HG03064 (cell line): ENCODE data around the gene TAS2R43.
"Not testable (repeated sequence)": the region's sequence is repeated elsewhere in the genome, so short reads cannot be mapped to it uniquely, and the experiment has no call there.

Experiments used
- ATAC-seq: cut with Tn5 transposase; IDR thresholded peaks from one replicate; pipeline ENCODE4 v1.9.1; 2021; ENCODE audit warnings: low read depth; ENCODE audit not compliant: unreplicated experiment

TAS2R43 gene, protein sequence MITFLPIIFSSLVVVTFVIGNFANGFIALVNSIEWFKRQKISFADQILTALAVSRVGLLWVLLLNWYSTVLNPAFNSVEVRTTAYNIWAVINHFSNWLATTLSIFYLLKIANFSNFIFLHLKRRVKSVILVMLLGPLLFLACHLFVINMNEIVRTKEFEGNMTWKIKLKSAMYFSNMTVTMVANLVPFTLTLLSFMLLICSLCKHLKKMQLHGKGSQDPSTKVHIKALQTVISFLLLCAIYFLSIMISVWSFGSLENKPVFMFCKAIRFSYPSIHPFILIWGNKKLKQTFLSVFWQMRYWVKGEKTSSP

DNA sequence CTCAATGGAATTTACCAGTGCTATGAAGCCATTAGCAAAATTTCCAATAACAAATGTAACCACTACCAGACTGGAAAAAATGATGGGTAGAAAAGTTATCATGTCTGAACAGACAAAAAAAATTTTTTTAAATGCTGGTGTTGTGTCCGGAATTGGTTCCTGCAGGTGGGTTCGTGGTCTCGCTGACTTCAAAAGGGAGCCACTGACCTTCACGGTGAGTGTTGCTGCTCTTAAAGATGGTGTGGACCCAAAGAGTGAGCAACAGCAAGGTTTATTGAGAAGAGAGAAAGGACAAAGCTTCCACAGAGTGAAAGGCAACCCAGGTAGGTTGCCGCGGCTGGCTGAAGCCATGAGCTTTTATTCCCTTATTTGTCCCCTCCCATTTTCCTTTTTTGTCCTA, at the start of gene TAS2R43:
TAS2R43 (minus strand) TSS at position 186 of the 400 bp plus-strand sequence; CDS start at position 102, 84 bp downstream.
- no peak for ATAC-seq

DNA sequence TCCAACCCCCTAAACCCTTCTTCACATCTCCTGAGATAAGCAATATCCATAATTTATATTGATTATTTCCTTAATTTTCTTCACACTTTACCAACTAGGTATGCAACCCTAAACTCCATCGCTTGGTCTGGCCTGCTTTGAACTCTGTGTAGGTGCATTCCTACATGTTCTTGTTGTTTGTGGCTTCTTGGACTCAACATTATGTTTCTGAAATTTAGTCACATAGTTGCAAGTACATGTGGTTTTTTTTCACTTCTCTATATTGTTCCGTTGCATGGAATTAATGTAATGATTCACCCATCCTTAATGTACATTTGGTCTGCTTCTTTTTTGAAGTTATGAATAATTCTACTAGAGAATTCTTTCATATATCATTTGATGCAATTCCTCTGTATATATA, 44.0 kb upstream of the TAS2R43 start:
- ATAC-seq, result no peak

DNA sequence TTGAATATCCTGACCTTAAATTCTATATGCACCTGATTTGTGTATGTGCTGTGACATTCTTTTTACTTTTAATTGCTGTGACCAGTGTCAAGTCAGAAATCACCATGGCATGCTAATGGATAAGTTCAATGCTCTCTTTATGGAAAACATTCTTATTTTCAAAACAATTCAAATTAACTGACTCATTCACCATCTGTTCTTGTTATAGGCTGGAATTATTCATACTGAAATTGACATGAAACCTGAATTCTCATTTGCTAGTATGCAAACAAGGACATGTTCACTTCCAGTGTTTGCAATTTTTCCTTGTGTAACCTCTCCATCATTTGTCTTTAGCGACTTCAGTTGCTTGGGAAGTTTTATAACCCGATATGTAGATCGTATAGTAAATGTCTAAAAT, 42.2 kb upstream of the TAS2R43 start, which contains the start of gene TAS2R30:
TAS2R30 (minus strand) TSS at position 340 of the 400 bp plus-strand sequence. CDS start 400 bp downstream, outside the sequence.
- no peak for ATAC-seq

DNA sequence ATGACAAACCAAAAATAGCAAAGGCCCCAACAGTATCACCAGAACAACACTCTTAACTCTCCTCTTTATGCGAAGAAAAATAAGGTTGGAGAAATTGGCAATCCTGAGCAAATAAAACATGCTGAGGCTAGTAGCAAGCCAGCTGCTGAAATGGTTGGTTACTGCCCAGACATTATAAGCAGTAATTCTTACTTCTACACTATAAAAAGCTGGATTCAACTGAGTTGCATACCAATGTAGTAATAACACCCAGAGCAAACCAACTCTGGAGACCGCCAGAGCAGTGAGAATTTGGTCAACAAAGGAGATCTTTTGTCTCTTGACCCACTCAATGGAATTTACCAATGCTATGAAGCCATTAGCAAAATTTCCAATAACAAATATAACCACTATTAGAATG, 41.7 kb upstream of the TAS2R43 start:
- no peak for ATAC-seq

DNA sequence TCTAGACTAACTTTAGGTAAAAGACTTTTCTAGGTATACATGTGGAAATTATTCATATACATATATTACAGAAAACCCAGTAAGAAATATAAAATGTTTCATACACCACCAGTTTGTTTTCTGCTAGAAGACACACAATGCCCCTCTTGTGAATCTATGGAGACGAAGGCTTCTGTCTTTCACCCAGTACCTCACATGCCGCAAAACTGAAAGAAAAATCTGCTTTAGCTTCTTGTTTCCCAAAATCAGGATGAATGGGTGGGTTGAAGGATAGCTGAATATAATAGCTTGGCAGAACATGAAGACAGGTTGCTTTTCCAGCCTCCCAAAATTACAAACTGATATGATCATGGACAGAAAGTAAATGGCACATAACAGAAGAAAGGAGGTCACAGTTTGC, 41.0 kb upstream of the TAS2R43 start:
- no peak for ATAC-seq

DNA sequence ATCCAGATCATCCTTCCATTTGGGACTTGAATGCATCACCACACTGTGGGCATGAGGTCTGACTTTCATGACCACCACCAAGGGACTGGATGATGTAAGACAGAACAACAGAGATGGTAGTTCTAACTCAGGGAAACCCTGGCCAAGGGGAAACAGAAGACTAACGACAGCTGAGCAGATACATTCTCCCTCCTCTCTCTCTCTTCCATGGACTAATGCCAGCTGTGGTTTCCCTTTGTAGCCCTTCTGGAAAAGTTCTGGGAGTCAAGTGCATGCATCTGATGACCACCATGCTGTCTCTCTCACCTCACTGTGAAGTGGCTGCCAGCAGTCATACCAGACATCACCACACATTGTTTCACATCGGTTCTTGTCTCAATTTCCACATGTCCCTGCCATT, 38.9 kb upstream of the TAS2R43 start:
- ATAC-seq, result no peak

DNA sequence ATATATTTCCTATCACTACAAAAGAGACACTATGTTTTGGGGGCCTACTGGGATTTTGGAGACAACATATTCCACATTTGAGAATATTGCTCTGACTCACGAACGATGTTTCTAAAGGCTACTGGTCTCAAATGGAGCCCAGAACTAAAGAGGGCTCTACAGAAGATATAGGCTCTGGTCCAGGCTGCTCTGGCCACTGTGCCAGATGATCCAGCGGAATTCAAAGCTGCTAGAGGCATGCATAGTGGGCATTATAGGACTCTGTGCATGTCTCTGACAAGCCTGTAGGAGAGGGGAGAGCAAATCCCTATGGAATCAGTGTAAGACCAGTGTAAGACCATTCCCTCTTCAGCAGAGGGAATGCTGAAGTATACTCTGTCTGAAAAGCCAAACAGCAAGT, 38.3 kb upstream of the TAS2R43 start:
- no peak for ATAC-seq

DNA sequence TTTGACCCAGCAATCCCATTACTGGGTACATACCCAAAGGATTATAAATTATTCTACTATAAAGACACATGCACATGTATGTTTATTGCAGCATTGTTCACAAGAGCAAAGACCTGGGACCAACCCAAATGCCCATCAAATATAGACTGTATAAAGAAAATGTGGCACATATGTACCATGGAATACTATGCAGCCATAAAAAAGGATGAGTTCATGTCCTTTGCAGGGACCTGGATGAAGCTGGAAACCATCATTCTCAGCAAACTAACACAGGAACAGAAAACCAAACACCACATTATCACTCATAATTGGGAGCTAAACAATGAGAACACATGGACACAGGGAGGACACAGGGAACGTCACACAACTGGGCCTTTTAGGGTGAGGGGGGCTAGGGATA, 22.0 kb upstream of the TAS2R43 start:
- not testable (repeated sequence) for ATAC-seq

DNA sequence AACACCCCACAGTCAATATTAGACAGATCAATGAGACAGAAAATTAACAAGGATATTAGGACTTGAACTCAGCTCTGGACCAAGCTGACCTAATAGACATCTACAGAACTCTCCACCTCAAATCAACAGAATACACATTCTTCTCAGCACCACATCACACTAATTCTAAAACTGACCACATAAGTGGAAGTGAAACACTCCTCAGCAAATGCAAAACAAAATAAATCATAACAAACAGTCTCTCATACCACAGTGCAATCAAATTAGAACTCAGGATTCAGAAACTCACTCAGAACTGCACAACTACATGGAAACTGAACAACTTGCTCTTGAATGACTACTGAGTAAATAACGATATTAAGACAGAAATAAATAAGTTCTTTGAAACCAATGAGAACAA, 19.1 kb upstream of the TAS2R43 start:
- not testable (repeated sequence) for ATAC-seq

DNA sequence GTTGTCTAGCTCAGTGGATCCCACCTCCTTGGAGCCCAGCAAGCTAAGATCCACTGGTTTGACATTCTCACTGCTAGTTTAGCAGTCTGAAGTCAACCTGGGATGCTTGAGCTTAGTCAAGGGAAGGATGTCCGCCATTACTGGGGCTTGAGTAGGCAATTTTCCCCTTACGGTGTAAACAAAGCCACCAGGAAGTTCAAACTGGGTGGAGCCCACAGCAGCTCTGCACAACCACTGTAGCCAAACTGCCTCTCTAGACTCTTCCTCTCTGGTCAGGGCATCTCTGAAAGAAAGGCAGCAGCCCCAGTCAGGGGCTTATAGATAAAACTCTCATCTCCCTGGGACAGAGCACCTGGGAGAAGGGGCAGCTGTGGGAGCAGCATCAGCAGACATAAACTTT, 16.7 kb upstream of the TAS2R43 start:
- ATAC-seq, result no peak

DNA sequence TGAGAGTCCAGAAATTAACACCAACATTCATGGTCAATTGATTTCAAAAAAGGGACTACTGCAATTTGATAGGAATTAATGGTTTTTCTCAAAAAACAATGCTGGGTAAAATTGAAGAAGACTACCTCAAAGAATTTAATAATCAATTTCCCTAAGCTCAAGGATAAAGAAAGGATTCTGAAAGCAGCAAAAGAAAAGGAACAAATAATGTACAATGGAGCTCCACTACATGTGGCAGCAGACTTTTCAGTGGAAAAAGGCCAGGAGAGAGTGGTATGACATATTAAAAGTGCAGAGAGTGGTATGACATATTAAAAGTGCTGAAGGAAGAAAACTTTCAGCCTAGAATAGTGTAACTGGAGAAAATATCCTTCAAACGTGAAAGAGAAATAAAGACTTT, 15.6 kb upstream of the TAS2R43 start:
- ATAC-seq, result no peak

DNA sequence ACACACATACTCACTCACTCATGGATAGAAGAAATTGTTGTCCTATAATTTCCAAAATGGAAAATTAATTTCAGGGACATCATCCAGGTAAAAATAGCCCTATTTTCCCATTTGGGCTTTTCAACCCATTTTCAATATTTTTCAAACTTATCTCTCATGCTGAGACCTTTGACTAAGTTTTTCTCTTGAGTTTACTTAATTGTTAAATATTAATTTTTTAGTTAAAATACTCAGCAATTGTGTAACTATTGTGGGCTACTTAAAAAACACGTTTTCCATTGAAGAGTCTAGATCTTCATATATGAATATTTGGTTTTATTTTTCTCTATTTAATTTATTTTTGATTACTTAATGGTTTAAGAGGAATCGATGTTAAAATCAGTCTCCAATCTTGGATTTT, 14.2 kb upstream of the TAS2R43 start:
- ATAC-seq, result no peak

DNA sequence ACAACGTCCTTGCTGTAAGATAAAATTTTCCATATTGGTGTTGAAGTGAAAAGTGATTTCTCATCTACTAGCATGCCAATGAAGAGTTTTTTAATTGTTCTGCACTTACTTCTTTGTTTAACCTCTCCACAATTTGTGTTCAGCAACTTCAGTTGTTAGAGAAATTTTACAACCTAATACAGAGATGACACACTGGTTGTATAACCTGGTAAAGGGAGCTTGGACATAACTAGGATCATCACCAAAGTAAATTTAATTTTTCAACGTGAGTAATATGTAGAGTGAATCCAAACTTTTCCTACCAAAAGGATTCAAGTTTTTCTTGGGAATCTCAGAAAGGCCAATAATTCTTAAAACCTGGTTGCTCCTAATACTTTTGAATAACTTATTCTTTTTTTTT, 13.4 kb upstream of the TAS2R43 start:
- no peak for ATAC-seq

DNA sequence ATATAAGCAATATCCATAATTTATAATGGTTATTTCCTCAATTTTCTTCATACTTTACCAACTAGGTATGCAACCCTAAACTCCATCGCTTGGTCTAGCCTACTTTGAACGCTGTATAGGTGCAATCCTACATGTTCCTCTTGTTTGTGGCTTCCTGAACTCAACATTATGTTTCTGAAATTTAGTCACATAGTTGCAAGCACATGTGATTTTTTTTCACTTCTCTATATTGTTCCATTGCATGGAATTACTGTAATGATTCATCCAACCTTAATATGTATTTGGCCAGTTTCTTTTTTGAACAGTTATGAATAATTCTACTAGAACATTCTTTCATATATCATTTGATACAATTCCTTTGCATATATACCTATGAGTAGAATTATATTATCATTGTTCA, 2.8 kb upstream of the TAS2R43 start:
- ATAC-seq, result not testable (repeated sequence)

DNA sequence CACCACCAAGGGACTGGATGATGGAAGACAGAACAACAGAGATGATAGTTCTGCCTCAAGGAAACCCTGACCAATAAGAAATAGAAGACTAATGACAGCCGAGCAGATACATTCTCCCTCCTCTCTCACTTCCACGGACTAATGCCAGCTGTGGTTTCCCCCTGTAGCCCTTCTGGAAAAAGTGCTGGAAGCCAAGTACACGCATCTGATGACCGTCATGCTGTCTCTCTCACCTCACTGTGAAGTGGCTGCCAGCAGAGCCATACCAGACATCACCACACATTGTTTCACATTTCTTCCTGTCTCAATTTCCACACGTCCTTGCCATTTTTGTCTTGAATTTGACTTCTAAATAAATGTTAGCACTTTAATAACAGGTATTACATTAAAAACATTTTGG, 2.9 kb downstream of the TAS2R43 start:
- no peak for ATAC-seq

DNA sequence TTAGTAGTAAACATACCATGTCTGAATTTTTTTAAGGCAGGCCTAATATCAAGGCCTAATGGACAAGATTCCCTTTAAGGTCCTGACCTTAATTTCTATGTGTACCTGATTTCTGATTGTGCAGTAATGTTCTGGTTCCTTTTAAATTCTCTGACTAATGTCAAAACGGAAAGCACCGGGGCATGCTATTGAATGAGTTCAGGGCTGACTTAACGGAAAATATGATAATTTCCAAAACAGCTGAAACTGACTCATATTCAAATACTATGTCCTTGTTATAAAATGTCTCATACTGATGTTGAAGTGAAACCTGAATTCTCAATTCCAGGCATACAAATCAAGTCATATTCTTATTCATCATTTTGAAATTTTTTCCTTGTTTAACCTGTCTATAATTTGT, 6.7 kb downstream of the TAS2R43 start:
- ATAC-seq, result peak; percentile 78

DNA sequence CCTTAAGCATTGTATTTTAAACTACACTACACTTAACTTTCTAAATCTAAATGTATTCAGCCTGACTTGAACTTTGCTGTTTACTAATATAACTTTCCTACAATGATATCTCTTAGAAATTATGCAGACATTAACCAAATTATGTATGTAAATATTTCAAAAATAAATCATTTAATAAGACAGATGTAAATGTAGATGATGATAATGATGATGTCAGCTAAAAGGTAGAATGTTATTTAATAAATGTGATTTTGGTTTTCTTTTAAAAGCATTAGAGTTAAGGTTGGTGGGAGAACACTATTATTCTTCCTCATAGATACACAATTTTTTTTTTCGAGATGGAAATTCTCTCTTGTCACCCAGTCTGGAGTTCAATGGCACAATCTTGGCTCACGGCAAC, 10.1 kb downstream of the TAS2R43 start:
- no peak for ATAC-seq

DNA sequence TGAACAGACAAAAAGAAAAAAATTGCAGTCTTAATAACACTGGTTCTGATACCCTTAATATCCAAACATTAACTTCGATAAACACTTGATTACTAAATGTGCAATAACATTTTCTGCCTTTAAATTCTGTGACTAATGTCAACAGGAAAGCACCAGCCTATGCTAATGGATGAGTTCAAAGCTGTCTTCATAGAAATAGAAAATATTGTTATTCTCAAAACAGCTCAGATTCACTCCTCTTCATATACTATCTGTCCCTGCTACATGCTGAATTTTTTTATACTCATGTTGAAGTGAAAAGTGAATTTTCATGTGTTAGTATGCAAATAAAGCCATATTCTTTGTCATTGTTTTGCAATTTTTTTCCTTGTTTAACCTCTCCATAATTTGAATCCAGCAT, 13.9 kb downstream of the TAS2R43 start:
- no peak for ATAC-seq

DNA sequence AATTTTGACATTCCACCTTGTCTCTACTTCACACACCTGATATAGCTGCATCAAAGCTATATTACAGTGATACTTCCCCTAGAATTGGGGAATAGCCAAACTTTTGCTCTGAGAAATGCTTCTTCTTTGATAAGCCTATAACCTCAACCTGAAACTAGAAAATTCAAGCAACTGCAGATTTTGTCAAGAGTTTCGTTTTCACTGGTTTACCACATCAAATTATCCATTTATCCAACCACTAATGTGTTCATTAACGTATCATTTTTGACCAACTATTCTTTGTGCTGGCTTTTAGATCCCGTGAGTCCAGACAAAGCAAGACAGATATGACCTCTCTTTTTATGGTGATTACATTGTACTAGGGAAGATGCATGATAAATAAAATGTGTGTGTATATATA, 16.5 kb downstream of the TAS2R43 start:
- no peak for ATAC-seq

DNA sequence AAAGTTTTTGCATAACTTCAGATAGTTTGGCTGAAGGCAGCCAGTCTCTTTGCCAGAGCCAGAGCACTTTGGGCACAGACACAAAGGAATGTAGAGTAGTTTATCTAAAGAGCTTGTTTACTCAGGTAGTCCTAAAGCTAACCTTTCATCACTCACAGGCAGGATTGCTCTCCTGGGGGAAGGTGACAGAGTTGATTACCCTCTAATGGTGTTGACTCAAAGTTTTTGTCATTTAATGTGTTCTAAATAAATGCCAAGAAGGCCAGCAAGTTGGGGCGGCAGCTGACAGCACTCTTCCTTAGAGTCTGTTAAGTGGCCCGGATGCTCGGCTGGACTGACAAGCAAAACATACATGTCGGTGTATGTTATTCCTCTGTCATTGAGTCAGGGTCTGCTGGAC, 20.7 kb downstream of the TAS2R43 start:
- ATAC-seq, result no peak

DNA sequence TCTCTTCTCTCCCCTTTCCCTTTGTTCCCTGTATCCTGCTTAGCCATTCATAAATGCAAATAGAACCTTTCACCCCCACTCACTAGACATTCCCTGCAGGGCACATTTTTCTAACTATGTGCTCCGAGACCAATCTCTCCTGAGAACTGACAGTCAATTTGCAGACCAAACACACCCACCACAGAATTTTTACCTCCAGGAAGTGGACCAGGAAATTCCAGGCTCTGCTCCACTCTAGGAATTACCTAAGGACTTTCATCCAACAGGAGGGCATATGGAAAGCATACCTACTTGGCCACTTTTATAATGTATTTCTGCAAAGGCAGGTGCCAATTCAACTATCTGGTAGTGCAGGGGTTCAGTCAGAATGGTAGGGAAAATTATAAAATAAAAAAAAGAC, 21.1 kb downstream of the TAS2R43 start:
- ATAC-seq, result no peak

DNA sequence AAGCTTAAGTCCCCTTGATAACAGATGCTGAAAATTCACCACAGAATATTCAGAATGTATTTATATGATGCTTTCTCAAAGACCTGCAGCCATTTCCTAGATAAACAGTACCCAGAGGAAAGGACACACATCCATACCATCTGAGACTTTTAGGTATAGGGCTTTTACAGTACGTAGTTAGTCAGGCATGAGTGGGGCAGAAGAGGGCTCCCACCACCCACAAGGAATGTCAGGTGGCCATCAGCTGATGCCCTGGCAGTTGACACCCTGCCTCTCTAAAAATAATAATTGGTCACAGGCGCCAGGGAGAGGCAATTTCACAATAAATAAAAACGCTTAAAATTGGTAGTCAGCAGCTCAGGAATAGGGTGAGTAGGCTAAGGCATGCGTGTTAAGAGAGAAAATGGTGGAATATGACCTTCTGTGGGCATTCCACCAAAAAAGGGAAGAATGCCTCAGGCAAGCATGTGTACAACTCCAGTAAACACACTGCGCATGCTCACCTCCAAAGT, 22.2 kb downstream of the TAS2R43 start:
- ATAC-seq, result no peak

DNA sequence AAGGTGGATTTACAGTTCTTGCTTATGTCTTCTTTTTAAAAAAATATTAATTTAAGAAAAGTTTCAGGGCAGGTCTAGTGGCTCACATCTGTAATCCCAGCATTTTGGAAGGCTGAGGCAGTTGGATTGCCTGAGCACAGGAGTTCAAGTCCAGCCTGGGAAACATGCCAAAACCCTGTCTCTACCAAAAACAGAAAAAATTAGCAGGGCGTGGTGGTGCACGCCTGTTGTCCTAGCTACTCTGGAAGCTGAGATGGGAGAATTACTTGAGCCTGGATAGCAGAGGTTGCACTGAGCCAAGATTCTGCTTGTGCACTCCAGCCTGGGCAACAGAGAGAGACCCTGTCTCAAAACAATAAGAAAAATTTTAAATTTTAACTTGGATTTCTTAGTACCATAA, 24.6 kb downstream of the TAS2R43 start:
- no peak for ATAC-seq
